HG03025 (cell line): ENCODE data around the gene LSAMP.

ENCODE experiments used
- ATAC-seq: cut with Tn5 transposase; IDR thresholded peaks from one replicate; pipeline ENCODE4 v1.9.1; 2021; ENCODE audit warnings: mild to moderate bottlenecking, moderate library complexity; ENCODE audit not compliant: unreplicated experiment, low FRiP score

Gene LSAMP

GRCh38 chr3:116034794-116035193, 410.5 kb downstream of the LSAMP start:
- no peak for ATAC-seq

GRCh38 chr3:116034086-116034485, 411.2 kb downstream of the LSAMP start:
- no peak for ATAC-seq

- ATAC-seq = no peak
Observed at GRCh38 chr3:116033516-116033915, 411.8 kb downstream of the LSAMP start.

- ATAC-seq = no peak
Observed at GRCh38 chr3:116032176-116032575, 413.1 kb downstream of the LSAMP start.

GRCh38 chr3:116030131-116030850, 415.0 kb downstream of the LSAMP start:
- no peak for ATAC-seq

GRCh38 chr3:116029266-116029665, 416.0 kb downstream of the LSAMP start:
- no peak for ATAC-seq

- no peak for ATAC-seq
Observed at GRCh38 chr3:116028157-116028556, 417.1 kb downstream of the LSAMP start.

- no peak for ATAC-seq
Observed at GRCh38 chr3:116020989-116021388, 424.3 kb downstream of the LSAMP start.

GRCh38 chr3:116020495-116020894, 424.8 kb downstream of the LSAMP start:
- no peak for ATAC-seq

GRCh38 chr3:116019254-116019763, 426.0 kb downstream of the LSAMP start:
- ATAC-seq = no peak

- no peak for ATAC-seq
Observed at GRCh38 chr3:116018646-116019045, 426.6 kb downstream of the LSAMP start.

- ATAC-seq = no peak
Observed at GRCh38 chr3:116015931-116016330, 429.4 kb downstream of the LSAMP start.

GRCh38 chr3:116007000-116007399, 438.3 kb downstream of the LSAMP start:
- no peak for ATAC-seq

GRCh38 chr3:116005404-116005803, 439.9 kb downstream of the LSAMP start:
- no peak for ATAC-seq

GRCh38 chr3:116002235-116002634, 443.1 kb downstream of the LSAMP start:
- no peak for ATAC-seq

GRCh38 chr3:116001151-116001621, 444.1 kb downstream of the LSAMP start:
- ATAC-seq = no peak

GRCh38 chr3:116000311-116000710, 445.0 kb downstream of the LSAMP start:
- ATAC-seq = no peak

GRCh38 chr3:115999613-116000012, 445.7 kb downstream of the LSAMP start:
- ATAC-seq = no peak

- no peak for ATAC-seq
Observed at GRCh38 chr3:115999001-115999585, 446.2 kb downstream of the LSAMP start.

- no peak for ATAC-seq
Observed at GRCh38 chr3:115996420-115997108, 448.7 kb downstream of the LSAMP start.

GRCh38 chr3:115990669-115991068, 454.6 kb downstream of the LSAMP start:
- no peak for ATAC-seq
